Heart right ventricle (tissue), 16 donors: ENCODE data around the gene TRMU. TPM values are rescaled to one million over a fixed set of nuclear protein-coding genes. Genes with fewer than 3 reads are reported as not detected.
A peak's percentile ranks its signal among the peaks of the same experiment; 100 is the strongest.
"Not testable (repeated sequence)": the region's sequence is repeated elsewhere in the genome, so short reads cannot be mapped to it uniquely, and the experiment has no call there.

ENCODE experiments used
- ATAC-seq, 8 donors: fragments of 200-7000 bp; cut with Tn5 transposase; one replicate each; pipeline ENCODE4 v1.9.1; 2020; ENCODE audit warnings: mild to moderate bottlenecking in 8 of 8, moderate library complexity in 8 of 8, moderate number of reproducible peaks in 1 of 8
- DNase-seq, 2 donors: peaks; one replicate each; pipeline ENCODE4 v3.0.0-alpha.2; 2020
- H3K27ac ChIP-seq, 10 donors: fragments of 200-600 bp; sonication (generic) in 2 of 10; one replicate each; pipeline versions ENCODE4 v1.5.0 to v1.8.0; 2020 to 2022; ENCODE audit warnings: mild to moderate bottlenecking in 3 of 10
- H3K27me3 ChIP-seq, 7 donors: fragments of 200-600 bp; one replicate each; pipeline ENCODE4 v1.8.0; 2021 to 2022; ENCODE audit warnings: mild to moderate bottlenecking in 2 of 7
- H3K36me3 ChIP-seq, 9 donors: fragments of 200-600 bp; sonication (generic) in 1 of 9; one replicate each; pipeline versions ENCODE4 v1.5.0 to v1.8.0; 2020 to 2022; ENCODE audit warnings: mild to moderate bottlenecking in 2 of 9
- H3K4me1 ChIP-seq, 9 donors: fragments of 200-600 bp; sonication (generic) in 1 of 9; one replicate each; pipeline versions ENCODE4 v1.5.0 to v1.8.0; 2020 to 2022; ENCODE audit warnings: mild to moderate bottlenecking in 4 of 9
- H3K4me3 ChIP-seq, 10 donors: fragments of 200-600 bp; sonication (generic) in 2 of 10; one replicate each; pipeline versions ENCODE4 v1.5.0 to v1.8.0; 2020 to 2022; ENCODE audit warnings: mild to moderate bottlenecking in 7 of 10, moderate library complexity in 2 of 10
- H3K9me3 ChIP-seq, 11 donors: fragments of 200-600 bp in 10 of 11; sonication (generic) in 2 of 11; one replicate each; pipeline versions ENCODE4 v1.5.0 to v1.8.0; 2013 to 2022; ENCODE audit warnings: mild to moderate bottlenecking in 2 of 11, control low read depth in 1 of 11, moderate library complexity in 1 of 11
- WGBS, 2 donors: extraction: QIAGEN DNeasy Blood & Tissue Kit; methylation state at CpG; one replicate each; pipeline ENCODE4 v1.1.7; 2013; ENCODE audit warnings: inconsistent platforms in 1 of 2; 5-methylcytosine and 5-hydroxymethylcytosine counted together
- intact Hi-C, 10 donors: fragments of 100-400 bp; cut with DNase I; formaldehyde crosslinking; loops; one replicate each; pipeline versions ENCODE4 v1.11.1 to v1.14.2; 2022
- polyA plus RNA-seq, 2 donors: library from polyadenylated mRNA; stranded (reverse); fragments of 200-250 nt; gene quantifications; one replicate each; pipeline ENCODE4 v1.2.3, GENCODE V29; 2013
- total RNA-seq, 10 donors: library from RNA; stranded (reverse); fragmentation: NEBNext Ultra II Directional in 3 of 10; extraction: Animal tissue kit (Norgen Biotek cat#: 25700) in 3 of 10; gene quantifications; one replicate each; pipeline versions ENCODE4 v1.2.1 to v1.2.4, GENCODE V29; 2021 to 2023
- TF ChIP-seq, protein P1 (sequence below), 9 donors: fragments of 200-600 bp; sonication (generic) in 2 of 9; IDR thresholded peaks; one replicate each; pipeline versions ENCODE4 v1.5.0 to v1.8.0; 2021 to 2022; ENCODE audit warnings: antibody characterized with exemption in 9 of 9, mild to moderate bottlenecking in 5 of 9, moderate library complexity in 1 of 9
- donor health status: Arrhythmogenic right ventricular cardiomyopathy.
- donor health status: ischemic (EF 13 %, LVEDD 7.1; RV severe dilation, severe dysfunction).
- donor health status: healthy with polysubstance abuse.
- donor health status: DM: no; HTN: yes; CAD: no.
- donor health status: DM: no; HTN: no; CAD: no.
- donor health status: ischemic (EF 25% LVEDD 6.9; RV normal size, moderate dysfunction).
- donor health status: ischemic (EF 25% LVEDD 5.7; RV mildly dilated, moderate dysfunction).
- donor health status: healthy.
- donor health status: DM: yes; HTN: yes; CAD: no.
- donor health status: Ischemic cardiomyopathy.
- donor health status: ischemic (EF 35%, LVEDD 5.7; RV mildly dilated, moderate dysfunction).
- donor health status: nonischemic (EF 11% LVEDD 7.7; RV severe dilation, severe dysfunction).
- donor health status: DM: yes; HTN: yes; CAD: no.
- donor health status: PGD.
- donor health status: ischemic (EF 29% LVEDD 5.4; RV normal size, mild dysfunction).
- donor health status: nonischemic (EF 23%, LVEDD 6.1; RV moderate dilation, normal function).

Gene TRMU
- total and polyA plus RNA-seq, 12 donors: 22.1 to 80.5 (median 31.1) TPM

DNA sequence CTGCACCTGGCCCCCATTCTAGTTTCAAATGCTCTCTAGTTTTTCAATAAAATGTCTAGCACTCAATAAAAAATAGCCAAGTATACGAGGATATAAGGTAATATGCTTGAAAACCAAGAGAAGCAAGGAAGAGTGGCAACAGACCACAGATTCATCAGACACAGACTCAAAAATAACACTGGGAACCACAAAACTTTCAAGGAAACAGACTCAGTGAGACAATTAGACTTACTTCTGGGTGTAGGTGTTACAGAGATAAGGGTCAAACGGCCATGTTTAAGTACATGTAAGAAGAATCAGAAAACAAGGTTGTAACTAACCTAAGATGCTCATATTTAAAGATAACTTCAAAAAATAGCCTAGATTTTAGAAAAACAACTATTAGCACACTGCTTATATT, 67.0 kb downstream of the TRMU start:
- H3K27me3 ChIP-seq: no peaks in the 10 kb centered on the region
- no peaks in the 10 kb centered on the region for H3K9me3 ChIP-seq
- no peak overlapping the region for H3K27ac ChIP-seq
- ATAC-seq (no peak), DNase-seq (no peak)
- H3K36me3 ChIP-seq: no peaks in the 10 kb centered on the region
- 76 to 85% methylated on average over 2 of the region's 2 CpGs for WGBS, 2 donors
- intact Hi-C loops: loop anchor here in 1 of 10 donors (10.0 kb wide), 1 partner anchor 132 kb away; the partner anchor contains the start of gene CELSR1
- TF ChIP-seq, protein P1, sequence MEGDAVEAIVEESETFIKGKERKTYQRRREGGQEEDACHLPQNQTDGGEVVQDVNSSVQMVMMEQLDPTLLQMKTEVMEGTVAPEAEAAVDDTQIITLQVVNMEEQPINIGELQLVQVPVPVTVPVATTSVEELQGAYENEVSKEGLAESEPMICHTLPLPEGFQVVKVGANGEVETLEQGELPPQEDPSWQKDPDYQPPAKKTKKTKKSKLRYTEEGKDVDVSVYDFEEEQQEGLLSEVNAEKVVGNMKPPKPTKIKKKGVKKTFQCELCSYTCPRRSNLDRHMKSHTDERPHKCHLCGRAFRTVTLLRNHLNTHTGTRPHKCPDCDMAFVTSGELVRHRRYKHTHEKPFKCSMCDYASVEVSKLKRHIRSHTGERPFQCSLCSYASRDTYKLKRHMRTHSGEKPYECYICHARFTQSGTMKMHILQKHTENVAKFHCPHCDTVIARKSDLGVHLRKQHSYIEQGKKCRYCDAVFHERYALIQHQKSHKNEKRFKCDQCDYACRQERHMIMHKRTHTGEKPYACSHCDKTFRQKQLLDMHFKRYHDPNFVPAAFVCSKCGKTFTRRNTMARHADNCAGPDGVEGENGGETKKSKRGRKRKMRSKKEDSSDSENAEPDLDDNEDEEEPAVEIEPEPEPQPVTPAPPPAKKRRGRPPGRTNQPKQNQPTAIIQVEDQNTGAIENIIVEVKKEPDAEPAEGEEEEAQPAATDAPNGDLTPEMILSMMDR (IDR thresholded peaks at IDR 0.05): no peak
- H3K4me1 ChIP-seq: peaks cover 0 to 12% (median 4%) of the 10 kb centered on the region in 9 donors
- no peak overlapping the region for H3K4me3 ChIP-seq

- H3K27ac ChIP-seq, H3K27me3 ChIP-seq, H3K9me3 ChIP-seq, H3K36me3 ChIP-seq, ATAC-seq, DNase-seq, H3K4me3 ChIP-seq: not testable (repeated sequence)
- peaks cover 0 to 12% (median 4%) of the 10 kb centered on the region in 9 donors for H3K4me1 ChIP-seq
- intact Hi-C loops: loop anchor here in 1 of 10 donors (10.0 kb wide), 1 partner anchor 131 kb away; the partner anchor contains the start of gene CELSR1
- 87 to 93% methylated on average over 7 of the region's 7 CpGs for WGBS, 2 donors
These were observed 68.4 kb downstream of the TRMU start for GRCh38 chr22:46403880-46404279.

DNA sequence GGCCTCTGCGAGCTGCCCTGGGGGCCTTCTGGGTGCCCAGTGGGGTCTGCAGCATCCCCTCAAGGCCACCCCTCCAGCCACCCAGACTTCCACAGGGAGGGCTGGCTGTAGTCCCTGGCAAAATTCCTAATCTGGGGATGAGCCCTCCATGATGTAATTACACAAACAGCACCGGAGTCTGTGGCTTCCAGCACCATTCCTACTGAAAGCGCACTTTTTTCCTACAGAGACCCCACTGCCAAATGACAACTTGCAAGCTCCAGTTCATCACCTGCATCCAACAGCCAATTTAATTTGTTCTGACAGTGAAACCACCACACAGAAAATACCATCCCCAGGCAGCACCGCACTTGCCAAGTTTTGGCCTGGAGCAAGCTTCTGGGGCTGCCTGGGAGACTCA, 70.4 kb downstream of the TRMU start:
- intact Hi-C loops: loop anchor here in 1 of 10 donors (10.0 kb wide), 1 partner anchor 129 kb away; the partner anchor contains the start of gene CELSR1
- TF ChIP-seq, protein P1 (IDR thresholded peaks at IDR 0.05): no peak
- H3K27ac ChIP-seq: peak overlapping the region in 2 of 10 donors; percentile 10 to 35
- H3K9me3 ChIP-seq: no peaks in the 10 kb centered on the region
- H3K36me3 ChIP-seq: no peaks in the 10 kb centered on the region
- H3K27me3 ChIP-seq: no peaks in the 10 kb centered on the region
- no peak for ATAC-seq
- no peak overlapping the region for H3K4me3 ChIP-seq
- peaks cover 0 to 12% (median 4%) of the 10 kb centered on the region in 9 donors for H3K4me1 ChIP-seq
- DNase-seq: no peak
- WGBS, 2 donors: 72 to 86% methylated on average over 4 of the region's 4 CpGs

- Histone ChIP-seq H3K27ac (peak overlapping the region in 3 of 10 donors; percentile 10 to 35 (median 28)), H3K4me1 (peaks cover 0 to 12% (median 4%) of the 10 kb centered on the region in 9 donors), H3K4me3 (no peak overlapping the region), H3K27me3 (no peaks in the 10 kb centered on the region), H3K9me3 (no peaks in the 10 kb centered on the region), H3K36me3 (no peaks in the 10 kb centered on the region)
- 56 to 65% methylated on average over 8 of the region's 8 CpGs for WGBS, 2 donors
- TF ChIP-seq, protein P1 (IDR thresholded peaks at IDR 0.05): no peak
- intact Hi-C loops: loop anchor here in 1 of 10 donors (10.0 kb wide), 1 partner anchor 128 kb away; the partner anchor contains the start of gene CELSR1
- peak; percentile 35 to 42 for DNase-seq
- ATAC-seq: peak; percentile 65 to 97 (median 87)
These were observed 70.8 kb downstream of the TRMU start for GRCh38 chr22:46406349-46406748.

DNA sequence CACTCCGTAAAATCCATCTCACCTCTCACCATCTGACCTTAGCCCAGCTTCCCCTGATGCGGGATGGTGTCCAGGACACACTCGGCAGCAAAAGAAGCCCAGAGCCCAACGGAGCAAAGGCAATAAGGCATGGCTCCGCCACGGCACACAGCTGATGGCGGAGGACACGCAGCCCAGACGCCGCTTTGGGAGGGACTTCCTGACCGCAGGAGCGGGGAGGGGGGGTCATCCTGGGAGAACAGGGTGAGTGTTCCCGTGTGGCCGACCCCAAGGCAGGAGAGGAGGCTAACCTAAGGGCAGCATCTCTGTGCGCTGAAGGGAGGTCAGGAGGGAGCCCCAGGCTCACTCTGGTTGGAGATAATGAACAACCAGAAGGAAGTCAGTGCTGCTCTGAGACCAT, 71.3 kb downstream of the TRMU start:
- H3K4me1 ChIP-seq: peaks cover 0 to 12% (median 4%) of the 10 kb centered on the region in 9 donors
- DNase-seq (no peak), ATAC-seq (peak in 4 of 8 donors; percentile 11 to 26 (median 16))
- no peaks in the 10 kb centered on the region for H3K27me3 ChIP-seq
- WGBS, 2 donors: 74 to 77% methylated on average over 15 of the region's 15 CpGs
- H3K9me3 ChIP-seq: no peaks in the 10 kb centered on the region
- H3K4me3 ChIP-seq: no peak overlapping the region
- peak overlapping the region in 3 of 10 donors; percentile 10 to 35 (median 28) for H3K27ac ChIP-seq
- intact Hi-C loops: loop anchor here in 1 of 10 donors (10.0 kb wide), 1 partner anchor 128 kb away; the partner anchor contains the start of gene CELSR1
- TF ChIP-seq, protein P1 (IDR thresholded peaks at IDR 0.05): no peak
- H3K36me3 ChIP-seq: no peaks in the 10 kb centered on the region
